ENCODE results near the gene OR2A2.

OR2A2 gene

GRCh38 chr7:144105211-144105610 lies 4.2 kb upstream of the OR2A2 start:
- Histone ChIP-seq H3K4ac (ENCODE audit: low read length) (no peak overlapping the region), H3K9me3 (replicated peaks in 1 of 2; ENCODE audit: control insufficient read depth in 2 of 2, insufficient read depth in 1 of 2, low read depth in 1 of 2, low read length in 2 of 2) (no peaks in the 10 kb centered on the region), H4K8ac (ENCODE audit: low read depth, low read length) (no peak overlapping the region), H3K9ac (ENCODE audit: low read depth, low read length, poor library complexity) (no peak overlapping the region), H2BK120ac (ENCODE audit: low read depth, low read length) (no peak overlapping the region), H2BK5ac (ENCODE audit: low read length) (no peak overlapping the region), H3K4me3 (ENCODE audit: low read length in 2 of 2) (no peak overlapping the region), H2AFZ (ENCODE audit: low read length) (no peak overlapping the region), H3K79me1 (ENCODE audit: low read depth, low read length) (no peaks in the 10 kb centered on the region), H2BK12ac (ENCODE audit: low read length) (no peak overlapping the region), H3K36me3 (replicated peaks in 1 of 2; ENCODE audit: control insufficient read depth in 2 of 2, insufficient read depth in 2 of 2, low read length in 2 of 2) (no peaks in the 10 kb centered on the region), H3K18ac (ENCODE audit: low read length) (no peak overlapping the region), H3K23ac (ENCODE audit: low read depth, low read length, poor library complexity) (no peak overlapping the region), H2AK5ac (ENCODE audit: low read depth, low read length) (no peak overlapping the region), H3K27ac (replicated peaks; ENCODE audit: low read length) (no peak overlapping the region), H3K27me3 (ENCODE audit: control insufficient read depth in 3 of 3, insufficient read depth in 3 of 3, low read depth in 1 of 3, low read length in 3 of 3) (no peaks in the 10 kb centered on the region), H3K4me2 (ENCODE audit: insufficient read depth, low read length, poor library complexity, severe bottlenecking) (no peak overlapping the region), H2BK15ac (ENCODE audit: low read length) (no peak overlapping the region), H3K4me1 (ENCODE audit: control insufficient read depth in 2 of 2, insufficient read depth in 1 of 2, low read depth in 1 of 2, low read length in 2 of 2) (no peaks in the 10 kb centered on the region), H4K91ac (ENCODE audit: low read depth, low read length, poor library complexity) (no peak overlapping the region), H3K14ac (ENCODE audit: low read length) (no peak overlapping the region)
- DNase-seq (ENCODE audit: low spot score) = no peak

DNA sequence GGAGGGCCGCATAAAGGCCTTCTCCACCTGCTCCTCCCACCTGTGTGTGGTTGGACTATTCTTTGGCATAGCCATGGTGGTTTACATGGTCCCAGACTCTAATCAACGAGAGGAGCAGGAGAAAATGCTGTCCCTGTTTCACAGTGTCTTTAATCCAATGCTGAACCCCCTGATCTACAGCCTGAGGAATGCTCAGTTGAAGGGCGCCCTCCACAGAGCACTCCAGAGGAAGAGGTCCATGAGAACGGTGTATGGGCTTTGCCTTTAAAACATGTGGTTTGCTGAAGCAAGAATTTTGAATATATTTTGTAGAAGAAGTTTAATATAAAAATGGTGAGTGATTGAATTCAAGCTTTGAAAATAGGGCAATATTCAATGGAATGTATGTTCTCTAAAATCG lies 889 bp downstream of the OR2A2 start:
- no peak overlapping the region for H3K27ac ChIP-seq (replicated peaks; ENCODE audit: low read length)
- no peak overlapping the region for H3K14ac ChIP-seq (ENCODE audit: low read length)
- H3K79me1 ChIP-seq (ENCODE audit: low read depth, low read length) = no peaks in the 10 kb centered on the region
- no peak overlapping the region for H3K4me2 ChIP-seq (ENCODE audit: insufficient read depth, low read length, poor library complexity, severe bottlenecking)
- no peak overlapping the region for H2BK5ac ChIP-seq (ENCODE audit: low read length)
- H3K27me3 ChIP-seq (ENCODE audit: control insufficient read depth in 3 of 3, insufficient read depth in 3 of 3, low read depth in 1 of 3, low read length in 3 of 3) = no peaks in the 10 kb centered on the region
- H2BK15ac ChIP-seq (ENCODE audit: low read length) = no peak overlapping the region
- H3K9ac ChIP-seq (ENCODE audit: low read depth, low read length, poor library complexity) = no peak overlapping the region
- H3K4me1 ChIP-seq (ENCODE audit: control insufficient read depth in 2 of 2, insufficient read depth in 1 of 2, low read depth in 1 of 2, low read length in 2 of 2) = no peaks in the 10 kb centered on the region
- no peak overlapping the region for H2AK5ac ChIP-seq (ENCODE audit: low read depth, low read length)
- no peak for DNase-seq (ENCODE audit: low spot score)
- WGBS, 2 donors (ENCODE audit: extremely low coverage in 2 of 2, insufficient read length in 2 of 2, insufficient replicate concordance in 1 of 2) = no CpG with 5 or more reads among the region's 5 CpGs
- no peak overlapping the region for H4K91ac ChIP-seq (ENCODE audit: low read depth, low read length, poor library complexity)
- H2AFZ ChIP-seq (ENCODE audit: low read length) = no peak overlapping the region
- H3K36me3 ChIP-seq (replicated peaks in 1 of 2; ENCODE audit: control insufficient read depth in 2 of 2, insufficient read depth in 2 of 2, low read length in 2 of 2) = no peaks in the 10 kb centered on the region
- no peak overlapping the region for H3K4me3 ChIP-seq (ENCODE audit: low read length in 2 of 2)
- no peak overlapping the region for H2BK120ac ChIP-seq (ENCODE audit: low read depth, low read length)
- H2BK12ac ChIP-seq (ENCODE audit: low read length) = no peak overlapping the region
- no peak overlapping the region for H3K23ac ChIP-seq (ENCODE audit: low read depth, low read length, poor library complexity)
- H4K8ac ChIP-seq (ENCODE audit: low read depth, low read length) = no peak overlapping the region
- no peak overlapping the region for H3K18ac ChIP-seq (ENCODE audit: low read length)
- H3K4ac ChIP-seq (ENCODE audit: low read length) = no peak overlapping the region
- no peaks in the 10 kb centered on the region for H3K9me3 ChIP-seq (replicated peaks in 1 of 2; ENCODE audit: control insufficient read depth in 2 of 2, insufficient read depth in 1 of 2, low read depth in 1 of 2, low read length in 2 of 2)

GRCh38 chr7:144113651-144114050 lies 4.3 kb downstream of the OR2A2 start:
- no peak overlapping the region for H4K91ac ChIP-seq (ENCODE audit: low read depth, low read length, poor library complexity)
- no peak overlapping the region for H4K8ac ChIP-seq (ENCODE audit: low read depth, low read length)
- H3K4me3 ChIP-seq (ENCODE audit: low read length in 2 of 2) = no peak overlapping the region
- H3K9me3 ChIP-seq (replicated peaks in 1 of 2; ENCODE audit: control insufficient read depth in 2 of 2, insufficient read depth in 1 of 2, low read depth in 1 of 2, low read length in 2 of 2) = no peaks in the 10 kb centered on the region
- H3K36me3 ChIP-seq (replicated peaks in 1 of 2; ENCODE audit: control insufficient read depth in 2 of 2, insufficient read depth in 2 of 2, low read length in 2 of 2) = no peaks in the 10 kb centered on the region
- no peak overlapping the region for H3K23ac ChIP-seq (ENCODE audit: low read depth, low read length, poor library complexity)
- no peak overlapping the region for H3K14ac ChIP-seq (ENCODE audit: low read length)
- no peak overlapping the region for H2BK5ac ChIP-seq (ENCODE audit: low read length)
- no peaks in the 10 kb centered on the region for H3K4me1 ChIP-seq (ENCODE audit: control insufficient read depth in 2 of 2, insufficient read depth in 1 of 2, low read depth in 1 of 2, low read length in 2 of 2)
- H2AK5ac ChIP-seq (ENCODE audit: low read depth, low read length) = no peak overlapping the region
- H3K9ac ChIP-seq (ENCODE audit: low read depth, low read length, poor library complexity) = no peak overlapping the region
- no peak for DNase-seq (ENCODE audit: low spot score)
- H3K27ac ChIP-seq (replicated peaks; ENCODE audit: low read length) = no peak overlapping the region
- no CpG with 5 or more reads among the region's 1 CpG for WGBS, 2 donors (ENCODE audit: extremely low coverage in 2 of 2, insufficient read length in 2 of 2, insufficient replicate concordance in 1 of 2)
- no peak overlapping the region for H3K4ac ChIP-seq (ENCODE audit: low read length)
- H2BK15ac ChIP-seq (ENCODE audit: low read length) = no peak overlapping the region
- no peak overlapping the region for H2BK120ac ChIP-seq (ENCODE audit: low read depth, low read length)
- no peak overlapping the region for H3K4me2 ChIP-seq (ENCODE audit: insufficient read depth, low read length, poor library complexity, severe bottlenecking)
- no peak overlapping the region for H2AFZ ChIP-seq (ENCODE audit: low read length)
- no peaks in the 10 kb centered on the region for H3K79me1 ChIP-seq (ENCODE audit: low read depth, low read length)
- no peak overlapping the region for H2BK12ac ChIP-seq (ENCODE audit: low read length)
- no peak overlapping the region for H3K18ac ChIP-seq (ENCODE audit: low read length)
- no peaks in the 10 kb centered on the region for H3K27me3 ChIP-seq (ENCODE audit: control insufficient read depth in 3 of 3, insufficient read depth in 3 of 3, low read depth in 1 of 3, low read length in 3 of 3)

DNA sequence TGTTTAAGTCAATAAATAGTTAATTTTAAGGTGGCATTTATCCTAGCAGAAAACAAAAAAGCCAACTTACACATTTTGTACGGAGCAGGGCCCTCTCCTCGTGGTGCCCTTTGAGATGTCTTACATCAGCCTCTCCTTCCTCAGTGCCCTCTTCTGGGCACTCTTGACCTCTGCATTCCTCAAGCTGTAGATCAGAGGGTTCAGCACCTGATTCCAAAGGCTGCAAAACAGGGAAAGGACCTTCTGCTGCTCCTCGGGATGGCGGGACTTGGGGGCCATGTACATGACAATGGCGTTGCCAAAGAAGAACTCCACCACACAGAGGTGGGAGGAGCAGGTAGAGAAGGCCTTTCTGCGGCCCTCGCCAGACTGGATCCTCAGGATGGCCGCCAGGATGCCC lies 9.0 kb downstream of the OR2A2 start:
- Histone ChIP-seq H3K27me3 (ENCODE audit: control insufficient read depth in 3 of 3, insufficient read depth in 3 of 3, low read depth in 1 of 3, low read length in 3 of 3) (no peaks in the 10 kb centered on the region), H3K23ac (ENCODE audit: low read depth, low read length, poor library complexity) (no peak overlapping the region), H2BK120ac (ENCODE audit: low read depth, low read length) (no peak overlapping the region), H4K91ac (ENCODE audit: low read depth, low read length, poor library complexity) (no peak overlapping the region), H3K4me2 (ENCODE audit: insufficient read depth, low read length, poor library complexity, severe bottlenecking) (no peak overlapping the region), H2BK5ac (ENCODE audit: low read length) (no peak overlapping the region), H3K36me3 (replicated peaks in 1 of 2; ENCODE audit: control insufficient read depth in 2 of 2, insufficient read depth in 2 of 2, low read length in 2 of 2) (no peaks in the 10 kb centered on the region), H3K9ac (ENCODE audit: low read depth, low read length, poor library complexity) (no peak overlapping the region), H3K4me1 (ENCODE audit: control insufficient read depth in 2 of 2, insufficient read depth in 1 of 2, low read depth in 1 of 2, low read length in 2 of 2) (no peaks in the 10 kb centered on the region), H3K79me1 (ENCODE audit: low read depth, low read length) (no peaks in the 10 kb centered on the region), H2BK15ac (ENCODE audit: low read length) (no peak overlapping the region), H4K8ac (ENCODE audit: low read depth, low read length) (no peak overlapping the region), H2AK5ac (ENCODE audit: low read depth, low read length) (no peak overlapping the region), H3K14ac (ENCODE audit: low read length) (peak overlapping the region; percentile 71), H3K4ac (ENCODE audit: low read length) (no peak overlapping the region), H3K18ac (ENCODE audit: low read length) (peak overlapping the region; percentile 17), H3K4me3 (ENCODE audit: low read length in 2 of 2) (no peak overlapping the region), H3K27ac (replicated peaks; ENCODE audit: low read length) (no peak overlapping the region), H3K9me3 (replicated peaks in 1 of 2; ENCODE audit: control insufficient read depth in 2 of 2, insufficient read depth in 1 of 2, low read depth in 1 of 2, low read length in 2 of 2) (no peaks in the 10 kb centered on the region), H2BK12ac (ENCODE audit: low read length) (no peak overlapping the region), H2AFZ (ENCODE audit: low read length) (no peak overlapping the region)
- DNase-seq (ENCODE audit: low spot score) = no peak
- whole genome bisulfite sequencing, 2 donors (ENCODE audit: extremely low coverage in 2 of 2, insufficient read length in 2 of 2, insufficient replicate concordance in 1 of 2) = no CpG with 5 or more reads among the region's 8 CpGs

Measured in neuronal stem cell (in vitro differentiated cells).